Effector memory CD8-positive, alpha-beta T cell (primary cell): ENCODE data around the gene EHHADH.
"Not testable (repeated sequence)": the region's sequence is repeated elsewhere in the genome, so short reads cannot be mapped to it uniquely, and the experiment has no call there.

Experiments
- ATAC-seq: fragments of 150-1000 bp; cut with Tn5 transposase; replicated peaks from 2 replicates; pipeline ENCODE4 v1.10.0; 2021; ENCODE audit warnings: mild to moderate bottlenecking, moderate library complexity
- DNase-seq, 3 experiments: peaks; one replicate each; pipeline ENCODE4 v3.0.0; 2021
- H3K27ac Mint-ChIP-seq, 2 donors: one replicate each; pipeline ENCODE4 v1.8.0; 2022; ENCODE audit warnings: mild to moderate bottlenecking in 2 of 2, mixed read lengths in 2 of 2, moderate library complexity in 2 of 2
- H3K27me3 Mint-ChIP-seq, 2 donors: one replicate each; pipeline ENCODE4 v1.8.0; 2022; ENCODE audit warnings: mixed read lengths in 2 of 2
- H3K36me3 Mint-ChIP-seq: one replicate; pipeline ENCODE4 v1.8.0; 2022; ENCODE audit warnings: mild to moderate bottlenecking, moderate library complexity, mixed read lengths; ENCODE audit not compliant: insufficient read depth
- H3K4me1 Mint-ChIP-seq, 2 donors: one replicate each; pipeline ENCODE4 v1.8.0; 2022; ENCODE audit warnings: low read depth in 2 of 2, mixed read lengths in 2 of 2
- H3K4me3 Mint-ChIP-seq, 2 donors: one replicate each; pipeline ENCODE4 v1.8.0; 2022; ENCODE audit warnings: mild to moderate bottlenecking in 2 of 2, mixed read lengths in 2 of 2, moderate library complexity in 2 of 2
- H3K9me3 Mint-ChIP-seq, 2 donors: one replicate each; pipeline ENCODE4 v1.8.0; 2022; ENCODE audit warnings: mixed read lengths in 2 of 2

EHHADH gene

GRCh38 chr3:185233328-185233727 is 20.5 kb downstream of the EHHADH start:
- Mint-ChIP-seq H3K4me1 (no peaks in the 10 kb centered on the region), H3K36me3 (no peaks in the 10 kb centered on the region), H3K9me3 (no peaks in the 10 kb centered on the region), H3K27ac (no peak overlapping the region), H3K4me3 (no peak overlapping the region), H3K27me3 (no peaks in the 10 kb centered on the region)
- ATAC-seq (no peak), DNase-seq (no peak)

GRCh38 chr3:185226526-185226925 is 27.3 kb downstream of the EHHADH start:
- H3K4me3 Mint-ChIP-seq, H3K27ac Mint-ChIP-seq, H3K9me3 Mint-ChIP-seq, DNase-seq, ATAC-seq, H3K36me3 Mint-ChIP-seq, H3K4me1 Mint-ChIP-seq, H3K27me3 Mint-ChIP-seq: not testable (repeated sequence)

GRCh38 chr3:185225523-185225922 is 28.3 kb downstream of the EHHADH start:
- DNase-seq, result no peak
- no peak overlapping the region for H3K4me3 Mint-ChIP-seq
- no peak overlapping the region for H3K27ac Mint-ChIP-seq
- no peak for ATAC-seq
- H3K4me1 Mint-ChIP-seq, result no peaks in the 10 kb centered on the region
- no peaks in the 10 kb centered on the region for H3K9me3 Mint-ChIP-seq
- H3K27me3 Mint-ChIP-seq, result no peaks in the 10 kb centered on the region
- no peaks in the 10 kb centered on the region for H3K36me3 Mint-ChIP-seq

DNA sequence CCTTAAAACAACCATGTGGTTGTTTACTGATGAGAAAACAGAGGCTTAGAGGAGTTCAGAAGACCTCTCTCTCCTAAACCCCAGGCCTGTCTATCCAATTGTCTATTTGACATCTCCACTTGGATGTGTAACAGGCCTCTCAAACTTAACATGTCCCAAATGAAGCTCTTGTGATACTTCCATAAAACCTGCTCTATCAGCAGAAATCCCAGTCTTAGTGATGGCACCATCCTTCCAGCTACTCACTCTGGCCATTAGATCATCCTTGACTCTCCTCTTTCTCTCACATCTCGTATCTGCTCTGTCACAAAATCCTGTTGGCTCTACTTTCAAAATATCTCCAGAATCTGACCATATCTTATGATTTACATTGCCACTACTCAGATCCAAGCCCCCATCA is 28.8 kb downstream of the EHHADH start:
- Mint-ChIP-seq H3K27ac (no peak overlapping the region), H3K27me3 (no peaks in the 10 kb centered on the region), H3K36me3 (no peaks in the 10 kb centered on the region), H3K9me3 (no peaks in the 10 kb centered on the region), H3K4me3 (no peak overlapping the region), H3K4me1 (no peaks in the 10 kb centered on the region)
- DNase-seq (no peak), ATAC-seq (no peak)

GRCh38 chr3:185221203-185221602 is 32.6 kb downstream of the EHHADH start:
- no peaks in the 10 kb centered on the region for H3K27me3 Mint-ChIP-seq
- no peak for ATAC-seq

DNA sequence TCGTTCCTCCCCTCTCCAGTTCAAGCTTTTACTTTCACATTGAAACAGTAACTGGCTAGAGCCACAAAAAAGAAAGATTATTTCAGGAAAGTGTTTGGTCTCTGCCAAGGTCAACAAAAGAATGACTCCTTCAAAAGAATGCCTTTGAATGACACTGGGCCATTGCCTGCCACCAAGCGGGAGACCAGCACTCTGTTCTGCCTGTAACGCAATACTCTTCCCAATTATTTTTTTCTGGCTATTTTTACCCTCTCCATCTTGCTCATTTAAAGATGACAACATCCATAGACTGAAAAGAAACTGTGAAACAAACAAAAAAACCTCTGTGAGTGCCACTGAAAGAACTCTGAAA is 37.3 kb downstream of the EHHADH start:
- Mint-ChIP-seq H3K27me3 (no peaks in the 10 kb centered on the region), H3K4me3 (no peak overlapping the region), H3K4me1 (no peaks in the 10 kb centered on the region), H3K9me3 (no peaks in the 10 kb centered on the region), H3K36me3 (no peaks in the 10 kb centered on the region), H3K27ac (no peak overlapping the region)
- ATAC-seq, result no peak
- DNase-seq, result no peak

More at GRCh38 chr3:185221203-185221602, 32.6 kb downstream of the EHHADH start:
- no peak for DNase-seq
- H3K4me1 Mint-ChIP-seq, result no peaks in the 10 kb centered on the region
- H3K4me3 Mint-ChIP-seq, result no peak overlapping the region
- H3K27ac Mint-ChIP-seq, result no peak overlapping the region
- H3K9me3 Mint-ChIP-seq, result no peaks in the 10 kb centered on the region
- H3K36me3 Mint-ChIP-seq, result no peaks in the 10 kb centered on the region

DNA sequence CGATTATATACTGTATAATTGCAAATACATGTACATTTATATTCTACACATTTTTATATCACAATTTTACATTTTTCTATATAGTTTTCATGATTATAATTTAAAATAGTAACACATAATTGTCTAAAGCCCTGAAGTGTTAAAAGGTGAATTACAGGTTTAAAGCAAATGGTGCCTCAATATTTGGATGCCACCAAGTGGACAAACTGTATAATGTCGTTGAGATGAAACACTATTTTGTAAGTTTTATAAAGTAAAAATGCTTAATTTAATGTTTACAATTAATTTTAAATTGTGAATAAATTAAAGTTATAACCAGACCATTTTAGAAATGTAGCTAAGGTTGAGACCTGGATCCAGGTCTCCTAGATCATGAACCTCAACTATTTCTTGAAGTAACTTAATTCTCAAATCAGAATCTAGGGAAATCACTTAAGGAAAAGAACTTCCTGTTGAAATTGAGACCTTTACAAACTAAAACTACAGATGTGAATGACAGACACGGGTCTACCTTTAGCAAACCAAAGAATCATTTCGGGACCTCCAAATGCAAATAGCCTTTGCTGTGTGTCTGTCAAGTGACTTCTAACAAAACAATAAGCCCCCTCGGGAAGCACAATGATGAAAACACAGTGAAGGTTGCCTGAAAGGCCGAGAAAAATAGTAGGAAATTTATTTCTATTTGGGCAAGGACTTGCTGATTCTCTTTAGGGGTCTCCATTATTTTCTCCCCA is 37.8 kb downstream of the EHHADH start:
- H3K27ac Mint-ChIP-seq, result no peak overlapping the region
- H3K27me3 Mint-ChIP-seq, result no peaks in the 10 kb centered on the region
- H3K4me3 Mint-ChIP-seq, result no peak overlapping the region
- no peaks in the 10 kb centered on the region for H3K9me3 Mint-ChIP-seq
- no peaks in the 10 kb centered on the region for H3K36me3 Mint-ChIP-seq
- H3K4me1 Mint-ChIP-seq, result no peaks in the 10 kb centered on the region
- ATAC-seq (no peak), DNase-seq (no peak)

- Mint-ChIP-seq H3K9me3 (no peaks in the 10 kb centered on the region), H3K4me3 (no peak overlapping the region), H3K4me1 (peaks cover 6 to 10% of the 10 kb centered on the region in 2 donors), H3K36me3 (no peaks in the 10 kb centered on the region), H3K27ac (no peak overlapping the region), H3K27me3 (no peaks in the 10 kb centered on the region)
- DNase-seq, result no peak
- no peak for ATAC-seq
These were observed 41.3 kb downstream of the EHHADH start for GRCh38 chr3:185212559-185212958.

- H3K4me1 Mint-ChIP-seq, result peaks cover 7 to 14% of the 10 kb centered on the region in 2 donors
- no peak overlapping the region for H3K27ac Mint-ChIP-seq
- H3K27me3 Mint-ChIP-seq, result no peaks in the 10 kb centered on the region
- no peaks in the 10 kb centered on the region for H3K36me3 Mint-ChIP-seq
- no peak for ATAC-seq
- no peaks in the 10 kb centered on the region for H3K9me3 Mint-ChIP-seq
- no peak for DNase-seq
- H3K4me3 Mint-ChIP-seq, result no peak overlapping the region
These were observed 41.8 kb downstream of the EHHADH start for GRCh38 chr3:185212086-185212485.

GRCh38 chr3:185210621-185211142 is 43.2 kb downstream of the EHHADH start:
- no peaks in the 10 kb centered on the region for H3K27me3 Mint-ChIP-seq
- no peaks in the 10 kb centered on the region for H3K9me3 Mint-ChIP-seq
- ATAC-seq (no peak), DNase-seq (no peak)
- H3K4me1 Mint-ChIP-seq, result peaks cover 7 to 15% of the 10 kb centered on the region in 2 donors
- no peak overlapping the region for H3K27ac Mint-ChIP-seq
- H3K36me3 Mint-ChIP-seq, result no peaks in the 10 kb centered on the region
- no peak overlapping the region for H3K4me3 Mint-ChIP-seq

- no peaks in the 10 kb centered on the region for H3K9me3 Mint-ChIP-seq
- no peaks in the 10 kb centered on the region for H3K27me3 Mint-ChIP-seq
- DNase-seq, result no peak
- H3K4me3 Mint-ChIP-seq, result no peak overlapping the region
- peak overlapping the region in 1 of 2 donors; percentile 85 for H3K27ac Mint-ChIP-seq
- no peaks in the 10 kb centered on the region for H3K36me3 Mint-ChIP-seq
- ATAC-seq, result no peak
- H3K4me1 Mint-ChIP-seq, result peaks cover 7 to 15% of the 10 kb centered on the region in 2 donors
These were observed 45.0 kb downstream of the EHHADH start for GRCh38 chr3:185208823-185209222.

GRCh38 chr3:185207931-185208746 is 45.7 kb downstream of the EHHADH start:
- DNase-seq (no peak), ATAC-seq (peak; percentile 54)
- H3K36me3 Mint-ChIP-seq, result no peaks in the 10 kb centered on the region
- no peaks in the 10 kb centered on the region for H3K9me3 Mint-ChIP-seq
- H3K4me3 Mint-ChIP-seq, result no peak overlapping the region
- peaks cover 7 to 15% of the 10 kb centered on the region in 2 donors for H3K4me1 Mint-ChIP-seq
- peak overlapping the region; percentile 44 to 85 for H3K27ac Mint-ChIP-seq
- no peaks in the 10 kb centered on the region for H3K27me3 Mint-ChIP-seq

GRCh38 chr3:185207481-185207880 is 46.4 kb downstream of the EHHADH start:
- DNase-seq (no peak), ATAC-seq (no peak)
- Mint-ChIP-seq H3K36me3 (no peaks in the 10 kb centered on the region), H3K27me3 (no peaks in the 10 kb centered on the region), H3K4me3 (no peak overlapping the region), H3K4me1 (peaks cover 7 to 15% of the 10 kb centered on the region in 2 donors), H3K27ac (no peak overlapping the region), H3K9me3 (no peaks in the 10 kb centered on the region)

DNA sequence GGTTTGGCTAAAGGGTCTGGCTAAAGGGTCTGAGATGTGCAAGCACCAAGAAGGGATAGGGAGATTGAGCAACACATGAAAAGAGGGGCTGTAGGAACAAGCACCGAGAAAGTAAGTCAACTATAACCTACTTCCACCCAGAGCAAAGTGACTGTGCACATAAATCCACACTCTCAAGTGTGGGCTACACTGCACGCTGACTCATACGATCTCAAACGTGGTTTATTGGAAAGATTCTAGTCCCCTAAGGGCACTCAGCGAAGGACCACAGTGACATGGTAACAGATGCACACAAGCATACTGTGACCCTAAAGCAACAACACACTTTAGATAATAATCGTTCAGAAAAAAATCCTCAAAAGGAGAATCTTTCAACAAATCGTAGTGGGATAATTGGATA is 48.0 kb downstream of the EHHADH start:
- no peak for ATAC-seq
- Mint-ChIP-seq H3K9me3 (no peaks in the 10 kb centered on the region), H3K36me3 (no peaks in the 10 kb centered on the region), H3K4me1 (peaks cover 7 to 15% of the 10 kb centered on the region in 2 donors), H3K4me3 (no peak overlapping the region), H3K27me3 (no peaks in the 10 kb centered on the region), H3K27ac (no peak overlapping the region)
- no peak for DNase-seq
